ENCODE data around the gene TMEFF2. TPM values are rescaled to one million over a fixed set of nuclear protein-coding genes. Genes with fewer than 3 reads are reported as not detected.

TMEFF2 gene
- total RNA-seq (2022; extraction: Qiagen RNA extraction; ENCODE audit: low read depth) = 0.09 to 0.18 TPM (median 0.17 TPM) in 5 replicates

GRCh38 chr2:192194866-192195547 is at the start of gene TMEFF2:
TSS of gene TMEFF2 (minus strand) at chr2:192194933. CDS start at chr2:192194524, 409 bp downstream.

Data from A549 treated with CpdA at 1 μM for 4 hours (cell line).